SIG-M5 (cell line): Measurements from ENCODE around the gene CTDSPL2.
"Not testable (repeated sequence)": the region's sequence is repeated elsewhere in the genome, so short reads cannot be mapped to it uniquely, and the experiment has no call there.

ENCODE experiments used
- DNase-seq: peaks from one replicate; lab custom pipeline; 2025; lab: John Stamatoyannopoulos, UW

The CTDSPL2 gene

DNA sequence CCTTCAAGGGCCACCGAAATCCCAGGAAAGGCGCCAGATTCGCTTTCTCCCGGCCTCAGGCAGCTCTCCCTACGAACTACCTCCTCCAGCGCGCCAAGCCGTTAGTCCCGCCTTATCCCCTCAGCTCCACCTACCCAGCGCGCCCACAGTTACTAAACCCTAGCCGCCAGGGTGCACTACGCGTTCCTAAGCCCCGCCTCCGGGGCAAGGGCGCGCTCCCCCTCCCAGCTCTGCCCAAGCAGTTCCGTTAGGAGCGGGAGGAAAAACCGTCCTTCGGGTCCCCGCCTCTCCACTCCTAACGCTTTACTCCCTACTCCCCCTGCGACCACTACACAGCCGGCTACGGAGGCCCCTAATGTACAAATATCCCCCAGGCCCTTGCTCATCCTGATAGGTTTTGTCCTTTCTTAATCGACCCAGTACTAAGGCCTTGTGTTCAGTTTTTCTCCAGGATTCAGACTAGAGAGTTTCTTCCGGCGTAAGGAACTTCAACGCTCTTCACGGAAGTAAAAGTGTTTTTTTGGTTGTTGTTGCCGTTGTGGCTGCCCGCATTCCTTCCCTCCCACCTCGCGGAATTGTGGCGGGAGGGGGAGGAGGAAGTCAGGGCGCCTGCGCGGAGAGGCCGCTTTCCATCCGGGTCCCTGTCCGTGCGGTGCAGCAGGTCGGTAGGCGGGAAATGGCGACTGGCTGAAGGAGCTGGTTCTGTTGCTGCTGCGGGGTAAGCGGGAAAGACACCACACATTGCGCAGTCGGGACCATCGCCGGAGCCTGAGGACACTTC, at the start of gene CTDSPL2:
Gene CTDSPL2 (plus strand): TSS at position 655 of the 781 bp plus-strand sequence. CDS start 31,386 bp downstream, outside the sequence.
- DNase-seq = peak; percentile 90

DNA sequence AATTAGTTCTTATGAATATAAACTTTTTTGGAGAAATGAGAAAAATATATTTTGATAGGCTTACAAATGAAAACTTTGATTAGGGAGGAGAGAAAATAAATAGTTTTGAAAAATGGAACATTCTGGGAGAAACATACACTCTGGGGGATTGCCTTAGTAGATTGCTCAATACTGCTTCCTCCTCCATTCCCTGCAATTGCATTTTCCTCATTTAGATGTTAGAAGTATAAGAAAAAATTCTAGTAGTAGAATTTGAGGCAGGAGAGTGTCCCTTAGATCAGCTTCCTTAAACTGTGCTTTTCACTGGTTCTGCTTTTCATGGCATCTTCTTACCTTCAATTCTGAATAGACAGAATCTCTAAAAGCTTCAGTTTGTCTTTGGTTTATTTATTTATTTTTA, 46.2 kb upstream of the CTDSPL2 start:
- no peak for DNase-seq

DNA sequence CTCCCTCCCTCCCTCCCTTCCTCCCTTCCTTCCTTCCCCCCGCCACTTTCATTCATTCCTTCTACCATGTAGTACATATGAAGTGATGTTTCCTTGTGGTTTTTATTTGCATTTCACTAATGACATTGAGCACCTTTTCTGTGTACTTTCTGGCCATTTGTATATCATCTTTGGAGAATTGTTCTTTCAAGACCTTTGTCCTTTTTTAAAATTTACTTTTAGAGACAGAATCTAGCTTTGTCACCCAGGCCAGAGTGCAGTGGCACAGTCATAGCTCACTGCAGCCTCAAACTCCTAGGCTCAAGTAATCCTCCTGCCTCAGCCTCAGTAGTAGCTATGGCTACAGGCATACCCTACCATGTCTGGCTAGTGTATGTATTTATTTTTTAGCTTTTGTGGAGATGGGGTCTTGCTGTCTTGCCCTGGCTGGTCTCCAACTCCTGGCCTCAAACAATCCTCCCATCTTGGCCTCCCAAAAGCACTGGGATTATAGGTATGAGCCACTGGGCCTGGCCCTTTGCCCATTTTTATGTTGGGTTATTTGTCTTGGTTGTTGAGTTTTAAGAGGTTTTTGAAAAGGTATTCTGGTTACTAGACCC, 42.0 kb upstream of the CTDSPL2 start:
- DNase-seq = no peak

DNA sequence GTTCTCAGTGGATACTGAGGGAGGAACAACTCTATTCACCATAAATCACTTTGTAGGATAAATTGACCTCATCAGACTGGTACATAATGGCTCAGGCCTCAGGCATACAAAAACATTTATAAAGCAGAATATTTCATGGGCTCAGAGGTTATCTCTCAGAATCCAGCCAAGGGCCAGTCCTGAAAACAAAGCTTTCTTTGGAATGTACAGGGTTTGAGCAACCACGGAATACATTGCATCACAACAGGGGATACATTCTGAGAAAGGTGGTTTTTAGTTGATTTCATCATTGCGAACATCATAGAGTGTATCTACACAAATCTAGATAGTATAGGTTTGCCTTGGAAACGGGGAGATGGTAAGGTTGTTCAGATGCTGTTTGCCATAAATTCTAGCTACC, 33.4 kb upstream of the CTDSPL2 start:
- DNase-seq = no peak

DNA sequence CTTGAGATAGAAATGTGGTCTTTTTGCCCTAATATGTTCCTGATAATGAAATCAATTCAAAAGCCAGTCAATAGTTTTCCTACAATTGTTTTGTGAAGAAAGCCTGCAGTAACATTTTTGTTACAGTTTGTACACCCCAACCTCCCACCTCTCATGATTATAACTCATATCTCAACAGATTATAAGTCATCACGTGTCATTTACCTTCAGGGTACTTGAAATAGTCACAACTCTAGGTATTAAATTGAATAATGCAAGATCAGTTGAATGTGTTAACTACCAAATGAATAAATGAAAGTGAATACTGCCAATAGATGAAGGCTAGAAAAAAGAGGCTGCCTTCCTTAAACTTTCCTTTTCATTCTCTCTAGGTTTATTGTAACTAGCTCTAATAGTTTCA, 32.9 kb upstream of the CTDSPL2 start:
- DNase-seq = no peak

DNA sequence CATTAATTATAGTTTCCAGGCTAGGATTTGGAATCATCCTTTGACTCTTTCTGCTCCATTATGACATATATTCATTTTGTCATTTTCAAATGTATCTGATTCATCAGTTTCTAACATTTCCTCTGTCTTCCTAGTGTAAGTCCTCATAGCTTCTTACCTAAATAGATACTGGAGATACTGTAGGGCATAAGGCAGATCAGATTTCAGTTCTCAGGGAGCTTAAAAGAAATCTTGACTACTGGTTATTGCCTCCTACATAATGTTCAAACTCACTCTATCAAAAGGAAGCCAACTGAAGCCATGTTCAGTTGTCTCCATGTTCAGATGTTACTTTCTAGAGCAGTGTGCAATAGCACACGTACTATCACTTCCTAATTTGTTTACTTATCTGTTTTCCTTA, 29.6 kb upstream of the CTDSPL2 start:
- no peak for DNase-seq

DNA sequence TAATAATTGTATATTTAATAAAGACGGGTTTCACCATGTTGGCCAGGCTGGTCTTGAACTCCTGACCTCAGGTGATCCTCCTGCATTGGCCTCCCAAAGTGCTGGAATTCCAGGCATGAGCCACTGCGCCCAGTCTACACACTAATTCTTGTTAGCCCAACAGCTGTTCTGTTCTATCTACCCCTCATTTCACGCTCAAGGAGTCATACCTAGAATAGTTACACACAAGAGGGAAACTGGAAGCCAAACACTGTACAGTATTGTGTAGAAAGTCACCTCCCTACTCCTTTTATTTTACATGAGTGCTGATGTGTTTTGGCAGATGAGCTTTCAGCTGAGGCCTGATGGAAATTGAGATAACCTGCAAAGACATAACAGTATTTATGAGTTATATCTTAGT, 13.4 kb upstream of the CTDSPL2 start:
- no peak for DNase-seq

DNA sequence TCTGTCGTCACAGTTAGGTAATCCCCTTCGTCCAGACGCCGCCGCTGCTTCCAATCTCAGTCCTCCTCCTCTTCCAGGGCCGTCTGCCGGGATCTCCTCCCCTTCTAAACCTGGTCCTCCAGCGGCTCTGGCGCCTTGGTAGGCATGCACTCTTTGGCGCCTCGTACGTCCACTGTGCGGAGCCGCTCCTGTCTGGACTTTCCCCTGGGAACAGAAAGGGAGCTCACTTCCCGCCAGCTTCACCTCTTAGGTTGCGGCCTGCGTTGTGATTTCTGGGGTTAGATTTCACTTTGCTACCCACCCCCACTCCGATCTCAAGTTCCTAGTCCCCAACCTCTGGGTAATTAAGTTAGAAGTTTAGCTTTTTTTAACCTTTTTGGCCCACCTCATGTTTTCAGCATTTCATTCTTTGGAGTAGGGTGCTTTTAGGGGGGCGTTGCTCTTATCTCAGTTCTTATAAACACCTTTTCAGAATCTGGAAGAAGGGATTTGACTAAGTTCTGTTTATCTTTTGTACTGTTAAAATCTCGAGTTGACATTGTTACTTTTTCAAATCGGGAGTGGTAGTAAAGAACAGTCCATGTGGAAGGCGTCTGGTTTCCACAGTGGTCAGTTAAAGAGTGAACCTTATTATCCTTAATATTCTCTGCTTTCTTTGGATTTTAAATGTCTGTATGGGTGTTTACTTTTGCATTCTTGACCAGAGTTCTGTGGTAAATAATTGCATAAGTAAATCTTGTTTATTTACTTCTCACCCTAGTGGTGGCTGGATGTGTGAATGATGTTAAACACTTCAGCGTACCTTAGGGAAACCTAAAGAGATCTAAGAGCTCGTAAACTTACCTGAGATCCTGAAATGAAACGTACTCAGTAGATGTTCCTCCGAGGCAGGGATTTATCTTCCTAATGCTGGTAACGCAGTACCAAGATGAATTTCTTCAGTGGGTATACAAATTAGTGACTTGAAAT, 611 bp downstream of the CTDSPL2 start:
- no peak for DNase-seq

DNA sequence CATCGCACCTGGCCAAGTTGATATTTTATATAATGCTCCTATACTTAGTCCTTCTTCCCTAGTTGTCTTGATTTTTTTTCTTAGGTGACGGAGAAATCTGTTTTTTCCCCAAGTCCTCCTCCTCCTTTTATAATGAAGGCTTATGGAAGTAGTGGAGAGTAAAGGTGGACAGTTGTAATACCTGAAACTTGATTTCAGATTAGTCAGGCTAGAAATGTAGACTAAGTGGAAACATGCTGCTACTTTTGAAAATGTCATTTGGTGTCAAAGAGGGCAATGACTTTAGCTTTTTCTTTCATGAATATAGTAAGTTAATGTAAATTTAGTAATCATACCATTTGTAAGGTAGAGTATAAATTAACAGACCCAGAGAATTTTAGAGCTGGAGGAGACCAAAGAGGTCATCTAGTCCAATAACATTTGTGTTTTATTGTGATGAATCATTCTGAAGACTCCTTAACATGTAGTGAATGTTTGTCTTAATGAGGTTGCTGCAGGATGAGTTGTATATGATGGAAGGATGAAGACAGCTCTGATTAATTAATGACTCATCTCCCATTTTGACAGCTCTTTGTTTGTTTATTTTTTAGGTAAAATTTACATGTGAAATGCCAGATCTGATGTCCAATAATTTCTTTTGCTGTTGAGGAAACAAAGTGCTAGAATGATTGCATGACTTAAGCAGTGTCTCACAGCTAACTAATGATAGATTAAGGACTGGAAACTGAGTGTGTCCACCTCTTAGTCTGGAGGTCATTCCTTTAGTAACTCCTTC, 8.7 kb downstream of the CTDSPL2 start:
- no peak for DNase-seq

DNA sequence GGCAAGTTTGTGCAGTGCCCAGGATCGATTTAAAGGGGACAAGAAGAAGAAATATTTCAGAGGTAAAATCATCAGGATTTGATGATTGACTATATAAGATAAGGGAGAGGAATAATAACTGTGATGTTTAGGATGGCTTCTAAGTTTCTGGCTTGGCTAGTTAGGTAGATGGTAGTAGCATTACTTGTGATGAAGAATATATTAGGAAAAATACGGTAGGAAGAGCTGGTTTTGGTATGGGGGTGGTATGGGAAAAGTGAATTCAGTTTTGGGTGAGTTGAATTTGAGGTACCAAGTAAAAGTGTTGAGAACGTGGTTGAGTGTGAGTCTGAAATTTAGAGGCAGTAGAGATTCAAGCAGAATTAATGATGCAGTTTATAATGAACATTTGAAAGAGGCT, 11.0 kb downstream of the CTDSPL2 start:
- DNase-seq = no peak

DNA sequence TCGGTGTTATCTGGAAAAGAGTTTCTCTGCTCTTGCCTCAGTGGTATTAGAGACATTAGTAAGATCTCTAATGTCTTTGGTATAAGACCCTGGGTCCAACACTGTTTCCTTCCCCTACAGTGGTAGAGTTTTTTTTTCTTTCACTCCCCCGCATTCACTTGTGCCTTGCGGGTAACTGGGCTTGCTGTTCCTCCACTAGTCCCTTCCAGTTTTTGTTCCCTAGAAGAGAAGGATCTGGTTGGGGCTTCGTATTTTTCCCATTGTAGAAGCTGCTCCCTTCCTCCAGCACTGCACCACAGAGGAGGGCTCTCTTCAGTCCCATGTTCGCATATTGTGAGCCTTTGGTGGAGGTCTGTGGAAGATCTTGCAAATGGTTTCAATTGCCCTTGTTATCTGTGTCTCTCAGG, 13.7 kb downstream of the CTDSPL2 start:
- no peak for DNase-seq

DNA sequence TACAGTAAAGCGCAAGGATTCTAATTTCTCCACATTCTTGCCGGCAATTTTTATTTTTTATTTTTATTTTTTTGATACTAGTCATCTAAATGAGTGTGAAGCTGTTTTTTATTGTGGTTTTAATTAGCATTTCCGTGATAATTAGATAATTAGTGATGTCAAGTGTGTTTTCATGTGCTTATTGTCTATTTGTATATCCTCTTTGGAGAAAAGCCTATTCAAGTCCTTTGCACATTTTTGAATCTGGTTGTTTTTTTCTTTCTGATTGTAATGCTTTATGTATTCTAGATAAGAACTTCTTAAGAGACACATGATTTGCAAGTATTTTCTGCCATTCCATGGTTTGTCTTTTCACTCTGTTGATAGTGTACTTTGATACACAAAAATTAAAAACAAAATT, 16.1 kb downstream of the CTDSPL2 start:
- no peak for DNase-seq

DNA sequence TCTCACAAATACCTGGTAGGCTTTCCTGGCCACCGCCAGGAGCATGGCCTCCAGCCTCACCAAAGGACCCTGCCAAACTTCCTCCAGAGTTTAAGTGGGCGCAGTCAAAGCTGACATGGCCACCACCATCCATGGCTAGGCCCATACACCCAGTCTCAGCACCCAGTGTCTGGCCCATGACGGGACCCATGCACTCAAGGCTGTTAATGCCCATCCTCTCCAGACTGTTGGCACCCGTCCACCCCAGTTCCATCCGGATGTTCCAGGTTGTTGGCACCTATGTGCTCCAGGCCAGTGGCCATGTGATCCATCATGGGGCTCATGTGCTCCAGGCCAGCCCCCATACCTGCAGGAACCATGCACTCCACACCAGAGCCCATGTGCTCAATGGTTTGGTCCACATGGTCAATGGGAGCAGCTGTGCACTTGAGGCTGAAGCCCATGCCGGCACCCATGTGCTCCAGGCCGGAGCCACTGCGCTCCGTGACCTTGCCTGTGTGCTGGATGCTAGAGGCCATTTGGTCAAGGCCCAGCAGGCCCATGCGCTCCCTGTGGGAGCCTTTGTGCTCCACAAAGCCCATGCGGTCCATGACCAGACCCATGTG, 20.4 kb downstream of the CTDSPL2 start:
- no peak for DNase-seq

DNA sequence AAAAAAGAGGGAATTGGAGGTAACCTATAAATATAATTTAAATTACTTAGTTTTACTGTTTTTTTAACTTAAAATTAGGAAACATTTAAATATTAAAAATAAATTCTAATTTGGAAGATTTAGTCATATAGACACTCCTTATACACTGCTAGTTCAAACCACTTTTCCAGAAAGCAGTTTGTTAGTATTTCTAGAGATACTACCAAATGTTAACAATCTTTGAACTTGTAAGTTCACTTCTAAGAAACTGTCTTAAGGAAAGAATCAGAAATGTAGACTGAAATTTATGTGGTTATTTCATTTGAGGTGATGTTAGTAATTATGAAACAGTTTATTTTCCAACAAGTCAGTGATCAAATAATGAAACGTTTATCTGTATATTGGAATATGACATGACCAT, 22.7 kb downstream of the CTDSPL2 start:
- DNase-seq = no peak

DNA sequence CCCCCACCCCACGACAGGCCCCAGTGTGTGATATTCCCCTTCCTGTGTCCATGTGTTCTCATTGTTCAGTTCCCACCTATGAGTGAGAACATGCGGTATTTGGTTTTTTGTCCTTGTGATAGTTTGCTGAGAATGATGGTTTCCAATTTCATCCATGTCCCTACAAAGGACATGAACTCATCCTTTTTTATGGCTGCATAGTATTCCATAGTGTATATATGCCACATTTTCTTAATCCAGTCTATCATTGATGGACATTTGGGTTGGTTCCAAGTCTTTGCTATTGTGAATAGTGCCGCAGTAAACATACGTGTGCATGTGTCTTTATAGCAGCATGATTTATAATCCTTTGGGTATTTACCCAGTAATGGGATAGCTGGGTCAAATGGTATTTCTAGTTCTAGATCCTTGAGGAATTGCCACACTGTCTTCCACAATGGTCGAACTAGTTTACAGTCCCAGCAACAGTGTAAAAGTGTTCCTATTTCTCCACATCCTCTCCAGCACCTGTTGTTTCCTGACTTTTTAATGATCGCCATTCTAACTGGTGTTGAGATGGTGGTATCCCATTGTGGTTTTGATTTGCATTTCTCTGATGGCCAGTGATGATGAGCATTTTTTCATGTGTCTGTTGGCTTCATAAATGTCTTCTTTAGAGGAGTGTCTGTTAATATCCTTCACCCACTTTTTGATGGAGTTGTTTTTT, 26.3 kb downstream of the CTDSPL2 start:
- DNase-seq = not testable (repeated sequence)

DNA sequence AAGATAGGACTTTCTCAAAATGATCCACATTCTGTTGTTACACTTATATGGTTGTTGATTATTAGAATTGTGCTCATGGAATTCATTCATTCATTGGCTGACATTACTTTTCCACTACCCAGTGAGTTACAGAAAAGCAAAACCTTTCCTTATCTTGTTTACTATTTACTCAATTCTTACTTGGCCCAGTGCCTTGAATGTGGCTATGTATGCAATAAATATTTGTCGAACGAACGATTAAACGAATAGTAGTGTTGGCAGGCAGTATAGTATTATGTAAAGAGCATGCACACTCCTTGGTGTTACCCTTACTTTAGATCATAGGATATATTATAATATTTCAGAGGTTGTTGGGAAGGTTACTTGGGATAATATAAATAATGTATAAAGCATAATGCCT, 31.0 kb downstream of the CTDSPL2 start:
- DNase-seq = no peak

DNA sequence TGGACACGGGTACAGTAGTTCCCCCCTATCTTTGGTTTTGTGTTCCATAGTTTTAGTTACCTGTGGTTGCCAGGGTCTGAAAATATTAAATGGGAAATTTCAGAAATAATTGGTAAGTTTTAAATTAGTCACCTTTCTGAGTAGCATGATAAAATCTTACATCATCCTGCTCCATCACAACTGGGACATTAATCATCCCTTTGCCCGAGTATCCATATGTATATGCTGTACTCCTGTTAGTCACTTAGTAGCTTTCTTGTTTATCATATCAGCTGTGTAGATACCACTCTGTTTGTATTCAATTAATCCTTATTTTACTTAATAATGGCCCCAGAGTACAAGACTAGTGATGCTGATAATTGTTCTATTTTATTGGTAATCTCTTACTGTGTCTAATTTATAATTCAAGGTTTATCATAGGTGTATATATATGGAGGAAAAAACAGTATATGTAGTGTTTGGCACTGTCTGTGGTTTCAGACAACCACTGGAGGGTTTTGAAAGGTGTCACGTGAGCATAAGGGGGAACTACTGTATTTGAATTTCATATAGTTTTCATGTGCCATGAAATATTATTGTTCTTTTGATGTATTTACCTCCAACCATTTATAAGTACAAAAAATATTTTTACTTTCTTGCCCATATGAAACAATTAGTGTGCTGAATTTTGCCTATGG, 41.4 kb downstream of the CTDSPL2 start:
- DNase-seq = no peak

DNA sequence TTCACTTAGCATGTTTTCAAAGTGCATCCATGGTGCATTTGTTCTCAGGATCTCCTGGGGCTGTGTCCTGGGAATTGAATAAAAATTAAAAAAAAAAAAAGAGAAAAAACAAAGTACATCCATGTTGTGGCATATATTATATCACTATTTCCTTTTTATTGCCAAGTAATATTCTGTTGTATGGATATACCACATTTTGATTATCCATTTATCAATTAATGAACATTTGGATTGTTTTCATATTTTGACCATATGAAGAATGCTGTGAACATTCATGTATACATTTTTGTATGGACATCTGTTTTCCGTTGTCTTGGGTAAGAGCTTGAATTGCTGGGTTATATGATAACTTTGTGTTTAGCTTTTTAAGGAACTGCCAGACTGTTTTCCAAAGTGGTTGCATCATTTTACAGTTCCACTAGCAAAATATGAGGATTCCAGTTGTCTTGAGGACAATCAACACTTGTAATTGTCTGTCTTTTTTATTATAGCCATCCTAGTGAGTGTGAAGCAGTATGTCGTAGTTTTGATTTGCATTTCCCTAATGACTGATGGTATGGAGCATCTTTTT, 44.5 kb downstream of the CTDSPL2 start:
- DNase-seq = no peak

DNA sequence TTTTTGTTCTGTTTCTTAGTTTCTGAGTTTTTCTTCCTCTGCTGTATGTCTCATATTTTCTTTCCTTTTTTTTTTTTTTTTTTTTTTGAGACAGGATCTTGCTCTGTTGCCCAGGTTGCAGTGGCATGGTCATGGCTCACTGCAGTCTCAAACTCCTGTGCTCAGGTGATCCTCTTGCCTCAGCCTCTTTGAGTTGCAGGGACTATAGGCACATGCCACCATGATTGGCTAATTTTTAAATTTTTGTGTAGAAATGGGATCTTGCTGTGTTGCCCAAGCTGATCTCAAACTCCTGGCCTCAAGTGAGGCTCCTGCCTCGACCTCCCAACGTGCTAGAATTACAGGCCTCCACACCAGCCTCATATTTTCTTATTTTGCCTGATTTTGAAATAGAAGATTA, 51.9 kb downstream of the CTDSPL2 start:
- no peak for DNase-seq

DNA sequence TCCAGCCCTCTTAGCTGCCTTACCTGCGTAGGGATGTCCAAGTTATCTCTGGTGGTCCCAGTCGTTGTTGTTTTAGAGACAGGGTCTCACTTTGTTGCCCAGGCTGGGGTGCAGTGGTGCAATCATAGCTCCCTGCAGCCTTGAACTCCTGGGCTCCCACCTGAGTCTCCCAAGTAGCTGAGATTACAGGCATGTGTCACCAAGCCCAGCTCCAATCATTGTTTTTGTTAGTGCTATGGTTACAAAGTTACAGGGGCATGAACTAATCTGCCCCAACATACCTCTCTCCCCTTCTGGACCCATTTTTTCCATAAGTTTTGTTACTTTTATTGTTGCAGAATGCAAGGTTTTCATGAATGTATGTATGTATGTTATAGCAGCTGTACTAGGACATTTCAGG, 54.7 kb downstream of the CTDSPL2 start:
- no peak for DNase-seq
